ENCODE results near the gene NDUFS7. TPM values are rescaled to one million over a fixed set of nuclear protein-coding genes. Genes with fewer than 3 reads are reported as not detected.

NDUFS7 gene
- total and polyA plus RNA-seq, 9 of the 15 experiments (the other 6 are each of a cell fraction or from before 2014, with no cell fraction given) = 6.0 to 271 (median 60.6) TPM

DNA sequence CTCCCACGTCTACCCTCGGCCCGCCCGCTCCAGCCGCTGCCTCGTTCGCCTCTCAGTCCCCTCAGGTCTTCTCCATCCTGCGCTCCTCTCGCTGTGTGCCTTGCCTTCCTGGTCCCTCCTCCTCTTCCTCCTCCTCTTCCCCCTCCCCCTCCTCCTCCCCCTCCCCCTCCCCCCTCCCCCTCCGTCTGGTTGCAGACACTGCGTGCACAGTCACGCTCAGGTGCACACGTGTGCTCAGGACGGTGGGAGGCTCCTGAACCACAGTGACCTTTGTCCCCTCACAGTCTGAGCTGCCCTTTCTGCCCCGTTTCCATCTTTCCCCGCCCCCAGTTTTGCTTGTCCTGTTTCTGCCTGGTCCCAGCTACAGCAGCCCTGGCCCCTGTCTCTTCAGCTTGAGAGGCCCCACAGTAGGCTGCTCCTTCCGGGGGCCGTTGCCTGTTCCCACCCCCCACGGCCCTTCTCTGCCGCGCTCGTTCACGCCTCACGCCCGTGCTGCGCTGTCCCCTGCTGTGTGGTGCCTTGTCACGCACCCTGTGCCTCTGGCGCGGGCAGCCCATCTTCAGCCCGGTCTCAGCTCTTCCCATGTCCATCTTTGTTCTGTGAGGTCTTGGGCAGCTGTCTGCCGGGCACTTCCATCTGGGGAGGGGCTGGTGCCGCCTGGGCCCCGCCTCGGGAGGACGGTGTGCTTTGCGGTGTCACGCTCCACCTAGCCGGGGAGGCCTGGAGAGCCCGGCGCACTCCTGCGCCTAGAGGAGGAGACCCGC, 40.7 kb downstream of the NDUFS7 start (continued):
- TF ChIP-seq, protein P1, sequence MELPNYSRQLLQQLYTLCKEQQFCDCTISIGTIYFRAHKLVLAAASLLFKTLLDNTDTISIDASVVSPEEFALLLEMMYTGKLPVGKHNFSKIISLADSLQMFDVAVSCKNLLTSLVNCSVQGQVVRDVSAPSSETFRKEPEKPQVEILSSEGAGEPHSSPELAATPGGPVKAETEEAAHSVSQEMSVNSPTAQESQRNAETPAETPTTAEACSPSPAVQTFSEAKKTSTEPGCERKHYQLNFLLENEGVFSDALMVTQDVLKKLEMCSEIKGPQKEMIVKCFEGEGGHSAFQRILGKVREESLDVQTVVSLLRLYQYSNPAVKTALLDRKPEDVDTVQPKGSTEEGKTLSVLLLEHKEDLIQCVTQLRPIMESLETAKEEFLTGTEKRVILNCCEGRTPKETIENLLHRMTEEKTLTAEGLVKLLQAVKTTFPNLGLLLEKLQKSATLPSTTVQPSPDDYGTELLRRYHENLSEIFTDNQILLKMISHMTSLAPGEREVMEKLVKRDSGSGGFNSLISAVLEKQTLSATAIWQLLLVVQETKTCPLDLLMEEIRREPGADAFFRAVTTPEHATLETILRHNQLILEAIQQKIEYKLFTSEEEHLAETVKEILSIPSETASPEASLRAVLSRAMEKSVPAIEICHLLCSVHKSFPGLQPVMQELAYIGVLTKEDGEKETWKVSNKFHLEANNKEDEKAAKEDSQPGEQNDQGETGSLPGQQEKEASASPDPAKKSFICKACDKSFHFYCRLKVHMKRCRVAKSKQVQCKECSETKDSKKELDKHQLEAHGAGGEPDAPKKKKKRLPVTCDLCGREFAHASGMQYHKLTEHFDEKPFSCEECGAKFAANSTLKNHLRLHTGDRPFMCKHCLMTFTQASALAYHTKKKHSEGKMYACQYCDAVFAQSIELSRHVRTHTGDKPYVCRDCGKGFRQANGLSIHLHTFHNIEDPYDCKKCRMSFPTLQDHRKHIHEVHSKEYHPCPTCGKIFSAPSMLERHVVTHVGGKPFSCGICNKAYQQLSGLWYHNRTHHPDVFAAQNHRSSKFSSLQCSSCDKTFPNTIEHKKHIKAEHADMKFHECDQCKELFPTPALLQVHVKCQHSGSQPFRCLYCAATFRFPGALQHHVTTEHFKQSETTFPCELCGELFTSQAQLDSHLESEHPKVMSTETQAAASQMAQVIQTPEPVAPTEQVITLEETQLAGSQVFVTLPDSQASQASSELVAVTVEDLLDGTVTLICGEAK (IDR thresholded peaks at IDR 0.05) = no peak
- TF ChIP-seq, protein P1 (CRISPR knock-in tag; IDR thresholded peaks at IDR 0.05) = no peak
- TF ChIP-seq JUND (IDR thresholded peaks at IDR 0.05; ENCODE audit: borderline replicate concordance, low read depth, low read length) (no peak), JUND (tag; IDR thresholded peaks at IDR 0.05; ENCODE audit: borderline replicate concordance, low read depth, low read length) (no peak)
